CD14-positive monocyte (primary cell): ENCODE results near the gene R3HDM2. TPM values are rescaled to one million over a fixed set of nuclear protein-coding genes. Genes with fewer than 3 reads are reported as not detected.

Experiments used
- DNase-seq, 3 donors: peaks; one replicate each; pipeline ENCODE4 v3.0.0-alpha.2; 2011 to 2022
- H2AFZ ChIP-seq: 2 replicates; pipeline ENCODE4 v1.6.0; 2012; ENCODE audit warnings: mild to moderate bottlenecking, low read depth, low read length, inconsistent platforms; ENCODE audit not compliant: insufficient read depth, poor library complexity, severe bottlenecking
- H3K27ac ChIP-seq, 2 donors: 1 replicate in 1 of 2; 2 replicates in 1 of 2; pipeline ENCODE4 v1.5.1; 2012 to 2013; ENCODE audit warnings: low read length in 2 of 2, control low read depth in 1 of 2, inconsistent platforms in 1 of 2, low read depth in 1 of 2, mild to moderate bottlenecking in 1 of 2
- H3K27me3 ChIP-seq, 2 donors: one replicate each; pipeline versions ENCODE4 v1.6.0 to v1.6.1; 2011 to 2013; ENCODE audit warnings: low read length in 2 of 2; ENCODE audit not compliant: control insufficient read depth in 2 of 2, insufficient read depth in 2 of 2
- H3K36me3 ChIP-seq, 2 donors: replicated peaks in 1 of 2; 1 replicate in 1 of 2; 2 replicates in 1 of 2; pipeline versions ENCODE4 v1.5.1 to v1.6.1; 2012 to 2013; ENCODE audit warnings: low read length in 2 of 2, control low read depth in 1 of 2, inconsistent platforms in 1 of 2, mild to moderate bottlenecking in 1 of 2; ENCODE audit not compliant: insufficient read depth in 2 of 2, control insufficient read depth in 1 of 2
- H3K4me1 ChIP-seq, 2 donors: 1 replicate in 1 of 2; 2 replicates in 1 of 2; pipeline versions ENCODE4 v1.5.1 to v1.6.1; 2012 to 2013; ENCODE audit warnings: low read length in 2 of 2, control low read depth in 1 of 2, inconsistent platforms in 1 of 2, mild to moderate bottlenecking in 1 of 2, moderate library complexity in 1 of 2; ENCODE audit not compliant: insufficient read depth in 2 of 2, control insufficient read depth in 1 of 2
- H3K4me2 ChIP-seq: replicated peaks from 2 replicates; pipeline ENCODE3; 2012; ENCODE audit warnings: low read length, moderate library complexity, mild to moderate bottlenecking; ENCODE audit not compliant: poor library complexity, severe bottlenecking; ENCODE audit errors: extremely low read depth
- H3K4me3 ChIP-seq, 3 experiments: fragments of 200-600 bp in 1 of 3; sonication (generic) in 1 of 3; replicated peaks in 1 of 3; 1 replicate in 2 of 3; 2 replicates in 1 of 3; pipeline ENCODE4 v1.5.1; 2011 to 2013; ENCODE audit warnings: low read length in 3 of 3, mild to moderate bottlenecking in 3 of 3, control low read depth in 2 of 3, low read depth in 2 of 3, inconsistent platforms in 1 of 3, moderate library complexity in 1 of 3
- H3K79me2 ChIP-seq: 2 replicates; pipeline ENCODE4 v1.6.0; 2012; ENCODE audit warnings: mild to moderate bottlenecking, control low read depth, inconsistent platforms, low read length, moderate library complexity; ENCODE audit not compliant: insufficient read depth
- H3K9ac ChIP-seq: 2 replicates; pipeline ENCODE4 v1.6.0; 2017; ENCODE audit warnings: low read length, mild to moderate bottlenecking; ENCODE audit not compliant: insufficient read depth, poor library complexity, severe bottlenecking
- H3K9me3 ChIP-seq, 2 donors: replicated peaks in 1 of 2; 1 replicate in 1 of 2; 2 replicates in 1 of 2; pipeline versions ENCODE4 v1.5.1 to v1.6.1; 2012 to 2013; ENCODE audit warnings: low read length in 2 of 2, control low read depth in 1 of 2; ENCODE audit not compliant: control insufficient read depth in 1 of 2, insufficient read depth in 1 of 2
- H4K20me1 ChIP-seq: 2 replicates; pipeline ENCODE4 v1.6.0; 2012; ENCODE audit warnings: mild to moderate bottlenecking, low read length, control low read depth, moderate library complexity; ENCODE audit not compliant: insufficient read depth
- H3K27ac Mint-ChIP-seq, 7 donors: one replicate each; pipeline ENCODE4 v1.8.0; 2020; ENCODE audit warnings: mild to moderate bottlenecking in 7 of 7, mixed read lengths in 7 of 7, moderate library complexity in 6 of 7, inconsistent platforms in 2 of 7
- H3K27me3 Mint-ChIP-seq, 3 donors: one replicate each; pipeline ENCODE4 v1.8.0; 2021 to 2022; ENCODE audit warnings: low read depth in 3 of 3, mild to moderate bottlenecking in 3 of 3, mixed read lengths in 3 of 3, moderate library complexity in 3 of 3, inconsistent platforms in 1 of 3
- H3K36me3 Mint-ChIP-seq, 2 donors: one replicate each; pipeline ENCODE4 v1.8.0; 2020; ENCODE audit warnings: mixed read lengths in 2 of 2, inconsistent platforms in 1 of 2, mild to moderate bottlenecking in 1 of 2
- H3K4me1 Mint-ChIP-seq: one replicate; pipeline ENCODE4 v1.8.0; 2020; ENCODE audit warnings: mild to moderate bottlenecking, mixed read lengths
- H3K4me3 Mint-ChIP-seq, 2 donors: one replicate each; pipeline ENCODE4 v1.8.0; 2020; ENCODE audit warnings: mild to moderate bottlenecking in 2 of 2, mixed read lengths in 2 of 2, moderate library complexity in 1 of 2
- H3K9me3 Mint-ChIP-seq, 7 donors: one replicate each; pipeline ENCODE4 v1.8.0; 2020 to 2022; ENCODE audit warnings: mixed read lengths in 7 of 7, mild to moderate bottlenecking in 6 of 7, moderate library complexity in 6 of 7, inconsistent platforms in 2 of 7
- CTCF ChIP-seq: fragments of 200-600 bp; IDR thresholded peaks from one replicate; pipeline ENCODE4 v1.8.0; 2022; ENCODE audit warnings: antibody characterized with exemption, mild to moderate bottlenecking
- WGBS: methylation state at CpG from one replicate; pipeline ENCODE4 v1.1.5; 2013; ENCODE audit warnings: missing lambda C conversion rate; ENCODE audit not compliant: insufficient coverage; 5-methylcytosine and 5-hydroxymethylcytosine counted together
- intact Hi-C, 2 donors: fragments of 100-400 bp; cut with micrococcal nuclease; formaldehyde crosslinking; loops; one replicate each; pipeline versions ENCODE4 v1.15.0 to v1.15.1; 2023
- polyA plus RNA-seq, 3 donors: library from polyadenylated mRNA; depleted of rRNA in 1 of 3; unstranded in 2 of 3; stranded (reverse) in 1 of 3; fragments of 300-500 nt in 2 of 3; fragments of >200 nt in 1 of 3; fragmentation: Illumina TruSeq in 2 of 3; gene quantifications; 1 replicate in 2 of 3; 2 replicates in 1 of 3; pipeline ENCODE4 v1.2.3, GENCODE V29; 2012 to 2021

R3HDM2 gene
- polyA plus RNA-seq, 3 donors = 4.2 to 69.4 (median 7.3) TPM

GRCh38 chr12:57439762-57440266 lies 9.0 kb upstream of the R3HDM2 start:
- no peaks in the 10 kb centered on the region for H3K4me1 ChIP-seq

GRCh38 chr12:57438400-57438799 lies 7.6 kb upstream of the R3HDM2 start:
- DNase-seq = no peak
- H2AFZ ChIP-seq = no peak overlapping the region
- WGBS = no CpG with 5 or more reads among the region's 1 CpG
- H3K36me3 ChIP-seq = no peaks in the 10 kb centered on the region
- H3K4me2 ChIP-seq = no peak overlapping the region
- no peak overlapping the region for H3K27ac Mint-ChIP-seq
- no peaks in the 10 kb centered on the region for H3K4me1 ChIP-seq
- H3K36me3 Mint-ChIP-seq = no peaks in the 10 kb centered on the region
- H3K27ac ChIP-seq = no peak overlapping the region
- no peaks in the 10 kb centered on the region for H4K20me1 ChIP-seq
- H3K4me3 ChIP-seq = no peak overlapping the region
- H3K4me1 Mint-ChIP-seq = peaks cover 11% of the 10 kb centered on the region
- H3K9me3 Mint-ChIP-seq = peaks cover 2 to 21% (median 14%) of the 10 kb centered on the region in 7 donors
- intact Hi-C loops = no loop called here
- H3K27me3 Mint-ChIP-seq = peaks cover 0 to 1% (median 0%) of the 10 kb centered on the region in 3 donors
- no peak overlapping the region for H3K9ac ChIP-seq
- no peak overlapping the region for H3K4me3 Mint-ChIP-seq
- H3K9me3 ChIP-seq = peaks cover 6 to 7% of the 10 kb centered on the region in 2 donors
- no peaks in the 10 kb centered on the region for H3K79me2 ChIP-seq
- TF ChIP-seq CTCF = no peak
- no peaks in the 10 kb centered on the region for H3K27me3 ChIP-seq

More at GRCh38 chr12:57439762-57440266, 9.0 kb upstream of the R3HDM2 start:
- Histone ChIP-seq H4K20me1 (no peaks in the 10 kb centered on the region), H3K4me2 (no peak overlapping the region), H3K36me3 (no peaks in the 10 kb centered on the region), H3K9me3 (peaks cover 6 to 7% of the 10 kb centered on the region in 2 donors), H3K9ac (no peak overlapping the region), H3K4me3 (no peak overlapping the region), H3K27ac (no peak overlapping the region), H3K79me2 (no peaks in the 10 kb centered on the region), H3K27me3 (no peaks in the 10 kb centered on the region), H2AFZ (no peak overlapping the region)
- intact Hi-C loops = no loop called here
- Mint-ChIP-seq H3K4me1 (peaks cover 11% of the 10 kb centered on the region), H3K27me3 (peaks cover 0 to 1% (median 0%) of the 10 kb centered on the region in 3 donors), H3K4me3 (no peak overlapping the region), H3K27ac (no peak overlapping the region), H3K9me3 (peaks cover 2 to 21% (median 14%) of the 10 kb centered on the region in 7 donors), H3K36me3 (no peaks in the 10 kb centered on the region)
- TF ChIP-seq CTCF = no peak
- no peak for DNase-seq
- 100% methylated on average over 1 of the region's 4 CpGs for WGBS
